HepG2 (cell line): ENCODE measurements around the gene SRF. TPM values are rescaled to one million over a fixed set of nuclear protein-coding genes. Genes with fewer than 3 reads are reported as not detected.

Experiments used
- BCL3 ChIP-seq: sonication (generic); formaldehyde crosslinking; IDR thresholded peaks from 2 replicates; pipeline ENCODE4 v1.5.1; 2020; ENCODE audit warnings: mild to moderate bottlenecking, missing genetic modification reagents, moderate library complexity
- DR1 ChIP-seq: sonication (generic); formaldehyde crosslinking; IDR thresholded peaks from 2 replicates; pipeline ENCODE4 v1.8.0; 2021; ENCODE audit warnings: mild to moderate bottlenecking, missing genetic modification reagents, inconsistent platforms
- ELF1 ChIP-seq: sonication (generic); formaldehyde crosslinking; IDR thresholded peaks from 2 replicates; pipeline ENCODE4 v1.4.0; 2020; ENCODE audit warnings: missing genetic modification reagents
- ETV6 ChIP-seq: sonication (generic); formaldehyde crosslinking; conservative IDR thresholded peaks from 2 replicates; pipeline ENCODE4 v1.4.0; 2020; ENCODE audit warnings: missing genetic modification reagents
- GRHL1 ChIP-seq: sonication (generic); formaldehyde crosslinking; conservative IDR thresholded peaks from 2 replicates; pipeline ENCODE4 v1.8.0; 2022; ENCODE audit warnings: missing genetic modification reagents
- HINFP ChIP-seq: sonication (generic); formaldehyde crosslinking; IDR thresholded peaks from 2 replicates; pipeline ENCODE4 v1.4.0; 2020; ENCODE audit warnings: low read depth, mild to moderate bottlenecking, missing genetic modification reagents
- HMGA1 ChIP-seq: sonication (generic); formaldehyde crosslinking; conservative IDR thresholded peaks from 2 replicates; pipeline ENCODE4 v1.4.0; 2020; ENCODE audit warnings: missing genetic modification reagents
- KLF11 ChIP-seq: IDR thresholded peaks from 2 replicates; pipeline ENCODE4 v1.6.1; 2016; ENCODE audit warnings: missing compliant biosample characterization
- NFKB2 ChIP-seq: sonication (generic); formaldehyde crosslinking; IDR thresholded peaks from 2 replicates; pipeline ENCODE4 v1.4.0; 2020; ENCODE audit warnings: missing genetic modification reagents, borderline replicate concordance
- ZBTB7A ChIP-seq: sonication (generic); formaldehyde crosslinking; IDR thresholded peaks from 2 replicates; pipeline ENCODE4 v1.8.0; 2022; ENCODE audit warnings: mild to moderate bottlenecking, missing genetic modification reagents
- ZNF619 ChIP-seq: sonication (generic); formaldehyde crosslinking; IDR thresholded peaks from 2 replicates; pipeline ENCODE4 v1.4.0; 2020; ENCODE audit warnings: mild to moderate bottlenecking, missing genetic modification reagents
- ZNF878 ChIP-seq: sonication (generic); formaldehyde crosslinking; IDR thresholded peaks from 2 replicates; pipeline ENCODE4 v1.8.1; 2023; ENCODE audit warnings: mild to moderate bottlenecking, missing genetic modification reagents, moderate library complexity
- polyA plus RNA-seq, 8 experiments: library from polyadenylated mRNA; depleted of rRNA in 3 of 8; stranded (reverse) in 7 of 8; unstranded in 1 of 8; fragments of >200 nt; fragmentation: Illumina TruSeq in 4 of 8; extraction: Trizol in 4 of 8; gene quantifications; 2 replicates each; pipeline versions ENCODE4 v1.2.1 to v1.2.3, GENCODE V29; 2011 to 2016; ENCODE audit warnings: low read depth in 4 of 8, missing spikeins in 1 of 8, mixed read lengths in 1 of 8; ENCODE audit not compliant: insufficient read depth in 1 of 8
- total RNA-seq, 5 experiments: library from RNA; depleted of rRNA; stranded (reverse); fragments of >200 nt; fragmentation: Illumina TruSeq; extraction: Trizol; gene quantifications; 2 replicates each; pipeline ENCODE4 v1.2.3, GENCODE V29; 2016; ENCODE audit warnings: low read depth in 1 of 5
- TF ChIP-seq, protein P1 (sequence below): sonication (generic); formaldehyde crosslinking; IDR thresholded peaks from 2 replicates; pipeline ENCODE4 v1.5.0; 2020; ENCODE audit warnings: mild to moderate bottlenecking, missing genetic modification reagents, borderline replicate concordance
- TF ChIP-seq, protein P2 (sequence below): sonication (generic); formaldehyde crosslinking; IDR thresholded peaks from 2 replicates; pipeline ENCODE4 v1.8.0; 2022; ENCODE audit warnings: mild to moderate bottlenecking, missing genetic modification reagents

SRF gene
- total and polyA plus RNA-seq, 2 of the 13 experiments (the other 11 are each of a cell fraction or from before 2014, with no cell fraction given) = 25.5 to 44.1 TPM

GRCh38 chr6:43172104-43173007 lies 1.3 kb downstream of the SRF start (continued):
- TF ChIP-seq ZNF619 = 0 out of 2 replicates have a peak, but pooled peaks have one; percentile 67
- TF ChIP-seq ETV6 (CRISPR knock-in tag) = no peak
- no peak for TF ChIP-seq HINFP (CRISPR knock-in tag)
- peak; percentile 38; the same call in 1 of the 2 replicates for TF ChIP-seq ZBTB7A (CRISPR knock-in tag)
- TF ChIP-seq, protein P1, sequence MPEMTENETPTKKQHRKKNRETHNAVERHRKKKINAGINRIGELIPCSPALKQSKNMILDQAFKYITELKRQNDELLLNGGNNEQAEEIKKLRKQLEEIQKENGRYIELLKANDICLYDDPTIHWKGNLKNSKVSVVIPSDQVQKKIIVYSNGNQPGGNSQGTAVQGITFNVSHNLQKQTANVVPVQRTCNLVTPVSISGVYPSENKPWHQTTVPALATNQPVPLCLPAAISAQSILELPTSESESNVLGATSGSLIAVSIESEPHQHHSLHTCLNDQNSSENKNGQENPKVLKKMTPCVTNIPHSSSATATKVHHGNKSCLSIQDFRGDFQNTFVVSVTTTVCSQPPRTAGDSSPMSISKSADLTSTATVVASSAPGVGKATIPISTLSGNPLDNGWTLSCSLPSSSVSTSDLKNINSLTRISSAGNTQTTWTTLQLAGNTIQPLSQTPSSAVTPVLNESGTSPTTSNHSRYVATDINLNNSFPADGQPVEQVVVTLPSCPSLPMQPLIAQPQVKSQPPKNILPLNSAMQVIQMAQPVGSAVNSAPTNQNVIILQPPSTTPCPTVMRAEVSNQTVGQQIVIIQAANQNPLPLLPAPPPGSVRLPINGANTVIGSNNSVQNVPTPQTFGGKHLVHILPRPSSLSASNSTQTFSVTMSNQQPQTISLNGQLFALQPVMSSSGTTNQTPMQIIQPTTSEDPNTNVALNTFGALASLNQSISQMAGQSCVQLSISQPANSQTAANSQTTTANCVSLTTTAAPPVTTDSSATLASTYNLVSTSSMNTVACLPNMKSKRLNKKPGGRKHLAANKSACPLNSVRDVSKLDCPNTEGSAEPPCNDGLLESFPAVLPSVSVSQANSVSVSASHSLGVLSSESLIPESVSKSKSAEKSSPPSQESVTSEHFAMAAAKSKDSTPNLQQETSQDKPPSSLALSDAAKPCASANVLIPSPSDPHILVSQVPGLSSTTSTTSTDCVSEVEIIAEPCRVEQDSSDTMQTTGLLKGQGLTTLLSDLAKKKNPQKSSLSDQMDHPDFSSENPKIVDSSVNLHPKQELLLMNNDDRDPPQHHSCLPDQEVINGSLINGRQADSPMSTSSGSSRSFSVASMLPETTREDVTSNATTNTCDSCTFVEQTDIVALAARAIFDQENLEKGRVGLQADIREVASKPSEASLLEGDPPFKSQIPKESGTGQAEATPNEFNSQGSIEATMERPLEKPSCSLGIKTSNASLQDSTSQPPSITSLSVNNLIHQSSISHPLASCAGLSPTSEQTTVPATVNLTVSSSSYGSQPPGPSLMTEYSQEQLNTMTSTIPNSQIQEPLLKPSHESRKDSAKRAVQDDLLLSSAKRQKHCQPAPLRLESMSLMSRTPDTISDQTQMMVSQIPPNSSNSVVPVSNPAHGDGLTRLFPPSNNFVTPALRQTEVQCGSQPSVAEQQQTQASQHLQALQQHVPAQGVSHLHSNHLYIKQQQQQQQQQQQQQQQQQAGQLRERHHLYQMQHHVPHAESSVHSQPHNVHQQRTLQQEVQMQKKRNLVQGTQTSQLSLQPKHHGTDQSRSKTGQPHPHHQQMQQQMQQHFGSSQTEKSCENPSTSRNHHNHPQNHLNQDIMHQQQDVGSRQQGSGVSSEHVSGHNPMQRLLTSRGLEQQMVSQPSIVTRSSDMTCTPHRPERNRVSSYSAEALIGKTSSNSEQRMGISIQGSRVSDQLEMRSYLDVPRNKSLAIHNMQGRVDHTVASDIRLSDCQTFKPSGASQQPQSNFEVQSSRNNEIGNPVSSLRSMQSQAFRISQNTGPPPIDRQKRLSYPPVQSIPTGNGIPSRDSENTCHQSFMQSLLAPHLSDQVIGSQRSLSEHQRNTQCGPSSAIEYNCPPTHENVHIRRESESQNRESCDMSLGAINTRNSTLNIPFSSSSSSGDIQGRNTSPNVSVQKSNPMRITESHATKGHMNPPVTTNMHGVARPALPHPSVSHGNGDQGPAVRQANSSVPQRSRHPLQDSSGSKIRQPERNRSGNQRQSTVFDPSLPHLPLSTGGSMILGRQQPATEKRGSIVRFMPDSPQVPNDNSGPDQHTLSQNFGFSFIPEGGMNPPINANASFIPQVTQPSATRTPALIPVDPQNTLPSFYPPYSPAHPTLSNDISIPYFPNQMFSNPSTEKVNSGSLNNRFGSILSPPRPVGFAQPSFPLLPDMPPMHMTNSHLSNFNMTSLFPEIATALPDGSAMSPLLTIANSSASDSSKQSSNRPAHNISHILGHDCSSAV (CRISPR knock-in tag) = no peak
- no peak for TF ChIP-seq KLF11 (CRISPR knock-in tag)
- TF ChIP-seq, protein P2, sequence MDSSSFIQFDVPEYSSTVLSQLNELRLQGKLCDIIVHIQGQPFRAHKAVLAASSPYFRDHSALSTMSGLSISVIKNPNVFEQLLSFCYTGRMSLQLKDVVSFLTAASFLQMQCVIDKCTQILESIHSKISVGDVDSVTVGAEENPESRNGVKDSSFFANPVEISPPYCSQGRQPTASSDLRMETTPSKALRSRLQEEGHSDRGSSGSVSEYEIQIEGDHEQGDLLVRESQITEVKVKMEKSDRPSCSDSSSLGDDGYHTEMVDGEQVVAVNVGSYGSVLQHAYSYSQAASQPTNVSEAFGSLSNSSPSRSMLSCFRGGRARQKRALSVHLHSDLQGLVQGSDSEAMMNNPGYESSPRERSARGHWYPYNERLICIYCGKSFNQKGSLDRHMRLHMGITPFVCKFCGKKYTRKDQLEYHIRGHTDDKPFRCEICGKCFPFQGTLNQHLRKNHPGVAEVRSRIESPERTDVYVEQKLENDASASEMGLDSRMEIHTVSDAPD (CRISPR knock-in tag) = no peak
- TF ChIP-seq HMGA1 = no peak
- no peak for TF ChIP-seq GRHL1
- no peak for TF ChIP-seq BCL3 (CRISPR knock-in tag)
- TF ChIP-seq DR1 (CRISPR knock-in tag) = no peak
- TF ChIP-seq ELF1 (CRISPR knock-in tag) = no peak
- peak; percentile 14; the same call in 1 of the 2 replicates for TF ChIP-seq NFKB2 (CRISPR knock-in tag)
- TF ChIP-seq ZNF878 (CRISPR knock-in tag) = no peak
